GM19397 (cell line): ENCODE data around the gene TMEM14A.
"Not testable (repeated sequence)": the region's sequence is repeated elsewhere in the genome, so short reads cannot be mapped to it uniquely, and the experiment has no call there.

ENCODE experiments used
- ATAC-seq: cut with Tn5 transposase; IDR thresholded peaks from one replicate; pipeline ENCODE4 v1.9.1; 2021; ENCODE audit warnings: mild to moderate bottlenecking, moderate library complexity; ENCODE audit not compliant: unreplicated experiment

The TMEM14A gene

DNA sequence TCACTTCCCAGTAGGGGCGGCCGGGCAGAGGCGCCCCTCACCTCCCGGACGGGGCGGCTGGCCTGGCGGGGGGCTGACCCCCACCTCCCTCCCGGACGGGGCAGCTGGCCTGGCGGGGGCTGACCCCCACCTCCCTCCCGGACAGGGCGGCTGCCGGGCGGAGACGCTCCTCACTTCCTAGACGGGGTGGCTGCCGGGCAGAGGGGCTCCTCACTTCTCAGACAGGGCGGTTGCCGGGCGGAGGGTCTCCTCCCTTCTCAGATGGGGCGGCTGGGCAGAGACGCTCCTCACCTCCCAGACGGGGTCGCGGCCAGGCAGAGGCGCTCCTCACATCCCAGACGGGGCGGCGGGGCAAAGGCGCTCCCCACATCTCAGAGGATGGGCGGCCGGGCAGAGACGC lies 15.0 kb upstream of the TMEM14A start:
- not testable (repeated sequence) for ATAC-seq

DNA sequence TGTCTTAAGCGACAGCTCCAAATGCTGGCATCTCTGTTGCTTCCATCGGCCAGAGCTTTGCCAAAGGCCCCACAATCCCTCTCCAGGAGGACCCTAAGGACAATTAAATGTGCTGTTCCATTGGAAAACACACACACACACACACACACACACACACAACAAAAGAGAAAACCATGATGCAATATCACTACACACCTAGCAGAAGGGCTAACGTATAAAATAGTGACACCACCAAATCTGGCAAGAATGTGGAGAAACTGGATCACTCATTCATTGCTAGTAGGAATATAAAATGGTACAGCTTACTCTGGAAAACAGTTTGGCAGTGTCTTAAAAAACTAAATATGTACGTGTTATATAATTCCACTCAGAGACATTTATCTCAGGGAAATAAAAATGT lies 13.0 kb upstream of the TMEM14A start:
- ATAC-seq: no peak

DNA sequence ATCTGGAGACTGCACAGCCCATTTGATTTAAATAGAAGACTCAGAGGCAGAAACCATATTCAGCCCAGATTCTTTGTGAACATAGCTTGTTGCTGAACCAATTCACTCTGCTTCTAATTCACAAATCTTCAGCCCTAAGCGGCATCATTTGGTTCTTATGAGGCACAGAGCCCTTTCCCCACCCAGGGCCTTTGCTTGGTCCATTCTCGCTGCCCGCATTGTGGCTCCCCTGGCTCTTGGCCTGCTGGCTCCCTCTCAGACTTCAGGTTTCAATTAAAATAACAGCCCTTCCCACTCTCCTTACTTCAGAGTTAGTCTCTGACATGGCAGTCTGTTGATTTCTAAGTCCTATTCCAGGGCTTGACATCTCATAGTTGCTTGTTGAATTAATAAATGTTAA lies 9.4 kb upstream of the TMEM14A start:
- no peak for ATAC-seq

DNA sequence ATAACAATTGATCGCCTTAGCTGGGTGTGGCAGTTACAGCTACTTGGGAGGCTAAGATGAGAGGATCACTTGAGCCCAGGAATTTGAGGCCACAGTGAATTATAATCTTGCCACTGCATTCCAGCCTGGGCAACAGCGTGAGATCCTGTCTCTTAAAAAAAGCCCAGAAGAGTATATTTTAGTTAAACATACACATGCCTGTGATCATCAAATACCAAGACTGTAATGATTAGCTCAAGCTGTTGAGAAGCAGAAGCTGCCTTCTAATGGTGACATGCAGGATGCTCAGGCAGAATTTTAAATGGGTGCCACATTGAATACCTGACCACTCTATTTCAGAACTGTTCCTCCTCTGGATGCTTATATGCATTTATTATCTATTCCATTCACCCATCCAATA lies 8.9 kb upstream of the TMEM14A start:
- ATAC-seq: no peak

DNA sequence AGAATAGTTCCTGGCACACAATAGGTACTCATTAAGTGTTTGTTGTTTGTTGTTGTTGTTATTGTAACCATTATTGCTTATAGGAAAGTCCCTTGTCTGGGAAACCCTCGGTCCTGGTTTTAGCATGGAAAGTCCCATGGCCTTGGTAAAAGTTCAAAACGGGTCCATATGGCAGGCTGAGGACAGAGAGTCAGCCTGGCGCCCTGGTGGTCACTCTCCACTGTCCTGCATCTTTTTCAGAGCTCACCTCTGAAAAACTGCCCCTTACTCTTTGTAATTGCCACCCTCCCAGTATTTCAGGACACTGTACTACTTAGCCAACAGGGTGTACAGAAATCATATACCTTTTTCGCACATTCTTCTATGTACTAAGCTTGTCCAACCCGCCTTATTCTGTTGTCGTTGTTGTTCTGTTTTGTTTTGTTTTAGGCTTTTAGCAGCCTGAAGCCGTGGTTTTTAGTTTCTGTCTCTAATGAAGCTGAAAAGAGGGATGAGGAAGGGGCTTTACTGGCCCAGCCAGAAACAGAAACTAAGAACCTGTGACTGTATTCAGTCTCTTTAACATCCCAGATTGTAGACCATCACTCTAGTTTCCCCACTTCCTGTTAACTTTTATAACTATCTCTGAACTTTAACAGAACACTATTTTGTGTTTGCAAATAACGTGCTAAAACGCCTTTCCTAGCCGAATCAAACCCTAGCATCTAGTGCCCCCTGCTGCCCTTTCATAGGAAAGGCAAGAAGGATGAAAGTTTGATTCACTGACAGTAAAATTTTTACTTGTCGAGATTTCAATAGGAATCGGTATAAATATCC lies 7.6 kb upstream of the TMEM14A start:
- ATAC-seq: peak; percentile 25

DNA sequence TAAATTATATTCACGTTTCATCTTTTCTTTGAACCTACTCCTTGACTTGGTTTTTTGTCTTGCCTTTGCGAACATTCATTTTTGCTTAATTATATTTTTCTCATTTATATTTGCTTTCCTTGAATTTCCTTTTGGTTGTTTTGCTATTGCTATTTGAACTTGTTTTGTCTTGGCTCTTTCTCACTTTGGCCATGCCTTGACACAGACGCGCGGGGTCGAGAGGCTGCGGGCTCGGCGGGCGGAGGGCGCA lies 7.1 kb upstream of the TMEM14A start:
- ATAC-seq: no peak

DNA sequence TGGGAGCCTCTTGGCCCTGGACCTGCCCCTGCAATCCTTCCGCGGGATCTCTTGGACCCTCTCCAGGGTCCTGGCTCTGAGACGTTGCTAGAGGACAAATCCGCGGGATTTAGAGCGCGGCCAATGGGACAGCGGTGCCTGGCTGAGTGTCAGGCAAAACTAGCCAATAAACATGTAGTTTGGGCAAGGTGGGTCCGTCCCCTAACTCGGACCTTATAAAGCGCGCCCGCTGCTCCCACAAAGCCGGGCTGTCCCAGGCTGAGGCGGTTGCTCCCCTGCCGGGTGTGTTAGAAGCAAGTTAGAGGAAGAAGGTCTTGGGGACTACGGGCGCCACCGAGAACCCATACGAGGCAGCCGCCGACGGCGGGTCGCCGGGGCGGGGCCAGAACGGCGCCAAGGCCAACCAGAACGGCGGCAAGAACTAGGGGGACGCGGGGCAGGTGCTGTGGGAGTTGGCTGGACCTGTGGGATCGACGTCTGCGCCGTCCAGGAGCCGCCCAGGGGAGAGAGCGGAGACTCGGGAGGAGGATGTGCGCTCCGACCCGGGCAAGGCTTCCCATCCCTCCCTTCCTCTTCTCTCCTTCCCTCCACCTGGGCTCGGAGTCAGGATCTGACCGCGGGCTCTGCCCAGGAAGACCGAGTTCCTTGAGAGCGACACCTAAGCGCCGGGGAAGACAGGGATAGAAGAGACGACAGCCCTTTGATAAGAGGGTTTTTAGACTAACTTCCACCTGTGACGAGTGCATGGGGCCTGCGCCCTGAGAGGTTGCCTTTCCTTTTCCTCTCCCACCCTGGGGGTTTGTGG lies 6.5 kb upstream of the TMEM14A start:
- ATAC-seq: peak; percentile 91

DNA sequence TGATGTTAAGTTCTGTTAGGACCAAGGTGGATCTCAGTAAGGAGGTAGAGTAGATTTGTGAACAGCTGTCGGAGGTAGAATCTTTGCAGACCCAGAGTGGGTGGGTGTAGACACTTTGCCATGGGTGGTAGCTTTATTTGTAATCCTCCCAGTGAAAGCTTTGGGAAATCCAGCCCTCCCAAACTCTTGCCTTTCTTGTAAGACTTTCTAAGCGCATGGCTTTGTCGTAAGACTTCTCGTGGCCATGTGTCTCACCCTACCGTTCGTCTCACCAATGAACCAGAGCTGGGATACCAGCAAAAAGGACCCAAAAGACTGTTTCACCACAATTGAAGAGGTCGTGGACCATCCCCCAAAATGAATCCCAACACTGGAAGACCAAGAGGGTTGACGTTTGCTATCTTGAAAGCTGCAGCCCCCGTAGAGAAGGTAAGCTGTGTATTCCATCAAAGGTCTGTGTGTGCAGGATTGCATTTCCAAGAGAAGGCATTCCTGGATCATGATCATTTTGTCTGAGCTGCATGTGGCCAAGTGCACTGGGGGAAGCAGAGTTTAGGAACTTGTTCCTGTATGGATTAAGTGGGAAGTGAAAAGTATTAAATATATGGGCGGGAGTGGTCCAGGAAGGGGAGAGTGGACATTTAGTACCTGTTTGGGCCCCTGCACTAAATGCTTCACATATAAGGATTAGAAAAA lies 5.8 kb upstream of the TMEM14A start:
- ATAC-seq: no peak

DNA sequence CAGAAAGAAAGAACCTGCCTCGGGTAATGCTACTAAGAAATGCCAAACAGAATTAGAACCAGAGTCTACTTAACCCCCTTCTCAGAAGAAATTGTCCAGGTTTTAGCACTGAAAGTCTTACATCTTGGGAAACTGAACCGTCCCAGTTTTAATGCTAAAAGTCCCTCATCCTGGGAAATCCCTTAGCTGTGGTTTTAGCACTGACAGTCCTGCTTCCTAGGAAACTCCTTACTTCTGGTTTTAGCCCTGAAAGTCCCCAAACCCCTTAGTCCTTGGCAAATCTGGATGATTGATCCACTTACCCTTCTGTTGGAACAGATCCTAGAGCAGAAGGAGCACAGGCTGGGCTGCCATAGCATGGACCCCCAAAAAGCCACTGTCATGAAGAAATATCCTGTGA lies 4.8 kb upstream of the TMEM14A start:
- no peak for ATAC-seq

DNA sequence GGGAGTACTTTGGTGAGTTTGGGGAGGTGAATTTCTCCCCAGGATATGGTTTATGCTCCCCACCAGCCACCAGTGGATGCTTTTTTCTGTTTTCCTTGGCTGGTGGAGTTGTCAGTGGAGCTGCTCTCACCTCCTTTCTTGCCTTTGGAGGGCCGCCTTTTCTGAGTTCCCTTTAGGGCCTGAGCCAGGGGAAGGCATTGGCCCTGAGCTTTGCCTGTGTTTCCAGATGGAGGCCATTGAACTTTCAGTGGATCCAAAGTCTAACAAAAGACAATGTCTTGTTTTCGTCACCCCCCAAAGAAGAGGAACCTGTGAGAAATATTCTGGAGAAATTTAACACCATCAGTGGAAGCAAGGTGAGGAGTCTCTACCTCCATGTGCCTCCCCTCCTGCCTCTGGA lies 4.4 kb upstream of the TMEM14A start:
- ATAC-seq: no peak

DNA sequence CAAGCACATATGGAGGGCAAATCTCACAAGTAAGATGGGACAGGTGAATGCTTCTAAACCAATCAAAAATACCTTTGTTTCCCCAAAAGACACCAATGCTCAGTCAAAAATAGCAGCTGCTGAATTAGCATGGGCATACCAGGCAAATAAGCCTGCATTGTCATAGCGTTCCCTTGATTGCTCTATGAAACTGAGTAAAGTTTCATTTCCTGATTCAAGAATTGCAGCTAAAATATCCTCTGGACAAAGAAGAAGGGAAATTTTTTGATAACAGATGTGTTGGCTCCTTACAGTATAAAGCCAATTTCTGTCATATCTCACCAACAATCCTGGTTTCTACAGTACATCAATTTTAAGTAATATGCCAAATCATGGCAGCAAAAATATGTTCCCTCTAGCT lies 3.3 kb upstream of the TMEM14A start:
- no peak for ATAC-seq

DNA sequence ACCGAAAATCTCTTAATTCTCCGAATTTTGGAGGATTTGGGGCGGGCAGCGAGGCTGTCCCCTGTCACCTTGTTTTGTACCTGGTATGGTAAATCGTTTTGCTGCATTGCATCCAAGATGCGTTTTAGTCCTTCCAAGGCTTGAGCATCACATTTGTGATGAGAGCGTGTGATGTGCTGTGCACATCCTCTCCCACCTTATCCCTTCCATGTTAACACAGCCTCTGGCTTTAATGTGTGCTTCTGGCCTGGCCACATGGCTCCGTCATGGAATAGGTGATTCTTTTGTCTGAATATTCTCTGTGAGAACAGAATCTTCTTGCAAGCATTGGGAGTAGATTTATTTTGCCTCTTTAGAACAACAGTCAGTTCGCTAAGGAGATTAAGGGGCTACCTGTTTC lies 763 bp downstream of the TMEM14A start:
- no peak for ATAC-seq

DNA sequence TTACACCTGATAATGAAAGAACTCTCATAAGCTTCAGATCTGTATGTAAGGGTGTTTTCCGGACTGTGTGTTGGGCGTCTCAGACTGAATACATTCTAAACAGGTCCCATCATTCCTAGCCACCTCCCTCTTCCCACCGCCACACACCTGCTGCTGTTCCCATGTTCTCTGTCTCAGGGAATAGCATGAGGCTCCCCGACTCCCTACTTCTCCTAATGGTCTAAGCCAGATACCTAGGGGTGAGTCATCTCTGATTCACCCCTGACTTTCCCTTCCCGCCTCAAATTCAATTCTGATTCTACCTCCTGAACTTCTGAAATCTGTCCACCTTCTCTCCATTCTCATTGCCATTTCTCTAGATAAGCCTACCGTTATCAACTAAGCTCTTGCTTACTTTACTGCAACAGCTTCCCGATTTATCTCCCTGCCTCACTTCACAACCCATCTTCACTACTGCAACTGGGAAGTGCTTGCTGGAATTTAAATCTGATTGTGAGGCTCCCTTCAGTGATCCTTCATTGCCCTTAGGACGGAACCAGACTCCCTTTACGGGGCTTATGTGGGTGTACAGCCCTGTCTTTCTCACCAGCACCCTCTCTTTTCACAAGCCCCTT lies 1.6 kb downstream of the TMEM14A start:
- no peak for ATAC-seq

DNA sequence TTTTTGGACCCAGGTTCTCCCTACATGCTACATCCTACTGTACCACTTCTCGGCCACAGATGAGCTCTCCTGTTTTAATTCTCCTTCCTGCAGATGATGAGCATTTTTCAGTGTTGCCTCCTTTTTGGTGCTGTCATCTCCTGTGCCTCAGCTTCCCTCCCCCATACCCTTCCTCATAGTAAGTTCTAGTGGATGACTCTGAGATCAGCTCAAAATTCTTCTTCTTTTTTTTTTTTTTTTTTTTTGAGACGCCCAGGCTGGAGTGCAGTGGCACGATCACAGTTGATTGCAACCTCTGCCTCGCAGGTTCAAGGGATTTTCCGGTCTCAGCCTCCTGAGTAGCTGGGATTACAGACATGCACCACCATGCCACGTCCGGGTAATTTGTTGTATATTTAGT lies 3.8 kb downstream of the TMEM14A start:
- ATAC-seq: no peak

DNA sequence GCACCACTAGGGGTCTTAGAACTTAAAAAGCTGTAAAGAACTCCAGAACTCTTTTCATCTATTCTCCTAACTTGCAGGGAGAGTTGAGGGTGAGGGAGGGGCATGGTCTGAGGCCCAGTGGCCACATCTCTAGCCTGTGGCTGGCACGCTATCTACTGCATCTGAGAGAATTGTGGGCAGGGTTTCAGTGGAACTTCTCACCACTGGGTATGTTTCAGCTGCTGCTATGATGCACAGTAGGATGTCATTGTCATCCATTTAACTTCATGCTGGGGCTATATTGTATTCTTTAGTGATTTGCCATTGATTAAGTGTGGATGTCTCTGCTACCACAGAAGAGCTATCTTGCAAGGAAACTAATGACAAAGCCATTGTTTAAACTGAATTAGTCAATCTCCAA lies 4.5 kb downstream of the TMEM14A start:
- no peak for ATAC-seq

DNA sequence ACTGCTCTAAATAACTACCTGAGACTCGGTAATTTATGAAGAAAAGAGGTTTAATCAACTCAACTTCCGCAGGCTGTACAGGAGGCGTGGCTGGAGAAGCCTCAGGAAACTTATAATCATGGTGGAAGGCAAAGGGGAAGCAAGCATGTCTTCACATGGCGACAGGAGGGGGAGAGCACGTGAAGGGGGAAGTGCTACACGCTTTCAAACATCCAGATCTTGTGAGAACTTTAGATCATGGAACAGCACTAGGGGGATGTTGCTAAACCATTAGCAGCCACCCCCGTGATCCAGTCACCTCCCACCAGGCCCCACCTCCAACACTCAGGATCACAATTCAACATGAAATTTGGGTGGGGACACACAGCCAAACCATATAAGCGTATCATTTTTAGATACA lies 5.7 kb downstream of the TMEM14A start:
- not testable (repeated sequence) for ATAC-seq

DNA sequence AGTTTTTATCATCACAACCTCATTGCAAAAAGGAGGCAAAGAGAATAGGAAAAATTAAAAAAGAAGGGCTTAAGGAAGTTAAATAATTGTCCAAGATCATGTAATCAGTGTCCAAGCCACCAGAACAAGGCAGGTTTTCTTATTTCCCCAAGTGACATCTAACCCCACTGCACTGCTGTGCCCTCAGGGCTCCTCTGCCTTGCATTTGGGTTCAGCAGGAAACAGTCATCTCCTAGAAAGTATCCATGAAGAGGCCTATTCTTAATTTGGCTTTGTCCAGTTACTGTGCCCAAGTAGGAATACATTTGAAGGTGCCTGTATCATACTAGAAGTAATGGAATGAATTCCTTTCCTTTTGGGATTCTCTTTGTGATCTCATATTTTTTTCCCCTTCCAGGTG lies 10.5 kb downstream of the TMEM14A start:
- ATAC-seq: no peak

DNA sequence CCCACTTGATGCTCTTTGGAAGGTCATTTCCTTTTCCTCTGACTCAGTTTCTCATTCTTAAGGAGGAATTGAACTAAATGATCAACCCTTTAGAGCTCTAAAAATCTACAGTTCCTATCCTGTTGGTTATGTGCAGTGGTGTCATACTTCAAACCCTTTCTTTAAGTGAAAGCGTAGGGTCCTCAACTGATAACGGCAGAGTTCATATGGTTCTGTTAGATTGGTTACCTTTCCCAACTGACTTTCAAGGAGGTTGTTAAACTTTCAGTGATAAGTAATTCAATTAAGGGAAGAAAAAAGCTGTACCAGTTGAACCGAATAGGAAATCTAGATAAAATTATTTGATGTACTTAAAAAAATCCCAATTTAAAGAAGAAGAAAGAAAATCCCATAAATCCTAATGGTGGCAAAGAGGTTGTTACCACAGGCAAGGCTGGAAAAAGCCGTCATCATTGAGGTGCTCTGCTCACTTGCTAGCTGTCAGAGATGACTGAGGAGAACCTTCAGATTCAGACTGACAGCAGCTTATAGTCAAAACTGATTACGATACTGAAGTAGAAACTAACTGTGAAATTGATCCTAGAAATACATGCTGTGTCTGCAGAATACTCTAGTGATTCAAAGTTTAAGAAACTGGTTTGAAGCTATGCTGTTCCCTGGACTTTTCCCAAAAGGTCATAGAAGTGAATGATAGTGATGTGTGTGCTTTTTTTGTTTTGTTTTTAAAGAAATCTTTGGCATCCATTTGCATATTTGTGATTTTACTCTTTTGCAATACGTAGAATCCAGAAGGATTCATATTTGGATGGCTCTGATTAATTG lies 16.2 kb downstream of the TMEM14A start:
- no peak for ATAC-seq

DNA sequence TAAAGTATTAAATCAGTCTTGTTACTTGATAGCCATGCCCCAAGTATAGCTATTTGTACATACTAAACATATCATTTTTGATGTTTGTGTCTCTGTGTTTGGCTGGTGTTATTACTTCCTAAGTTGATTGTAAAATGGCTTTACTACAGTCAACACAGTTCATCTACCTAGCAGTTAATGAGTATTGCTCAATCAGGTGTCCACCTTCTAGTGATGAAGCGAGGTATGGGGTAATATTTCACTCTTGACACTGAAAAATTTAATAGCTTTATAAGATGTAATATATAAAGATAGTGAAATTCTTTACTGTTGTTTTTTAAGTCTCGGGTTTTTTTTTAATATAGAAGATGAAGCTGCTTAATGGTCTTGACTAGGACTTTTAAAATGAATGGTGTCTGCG lies 18.9 kb downstream of the TMEM14A start:
- ATAC-seq: no peak

DNA sequence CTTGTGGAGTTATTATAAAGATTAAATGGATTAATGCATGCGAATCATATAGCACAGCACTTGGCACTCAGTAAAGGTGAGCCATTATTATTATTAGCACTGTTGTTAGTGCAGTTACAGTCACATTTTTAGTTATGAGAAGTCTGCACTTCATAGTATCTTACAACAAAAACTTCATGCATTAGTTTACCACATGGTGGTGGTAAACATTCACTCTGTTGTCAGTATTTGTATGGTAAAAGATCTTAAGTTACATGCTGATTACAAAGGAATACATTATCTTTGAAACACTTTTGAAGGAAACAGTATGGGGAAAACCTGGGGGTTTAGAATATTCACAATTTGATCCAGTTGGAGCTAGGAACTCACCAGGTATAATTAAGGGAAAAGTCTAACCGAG lies 20.8 kb downstream of the TMEM14A start:
- no peak for ATAC-seq

DNA sequence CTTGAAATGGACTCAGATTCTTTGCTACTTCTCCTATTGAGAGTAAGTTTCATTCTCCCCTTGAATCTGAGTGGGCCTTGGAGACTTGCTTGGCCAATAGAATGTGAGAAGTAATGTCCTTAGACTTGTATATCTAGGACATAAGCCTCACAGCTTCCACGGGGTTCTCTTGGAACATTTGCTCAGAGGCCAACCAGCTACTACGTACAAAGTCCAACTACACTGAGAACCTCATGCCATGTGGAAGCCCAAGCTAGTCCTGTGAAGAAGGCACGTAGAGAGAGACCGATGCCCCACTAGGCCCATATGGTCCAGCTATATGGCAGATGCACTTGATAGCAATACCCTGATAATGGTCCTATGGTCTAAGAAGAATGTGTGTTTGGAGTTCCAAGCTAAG lies 22.9 kb downstream of the TMEM14A start:
- ATAC-seq: no peak
